ENCODE measurements around the gene NAV2.

Gene NAV2

GRCh38 chr11:19931771-19932369 is 219.2 kb downstream of the NAV2 start:
- no peak overlapping the region for H3K4me3 ChIP-seq (ENCODE audit: low read length)
- TF ChIP-seq, protein P1, sequence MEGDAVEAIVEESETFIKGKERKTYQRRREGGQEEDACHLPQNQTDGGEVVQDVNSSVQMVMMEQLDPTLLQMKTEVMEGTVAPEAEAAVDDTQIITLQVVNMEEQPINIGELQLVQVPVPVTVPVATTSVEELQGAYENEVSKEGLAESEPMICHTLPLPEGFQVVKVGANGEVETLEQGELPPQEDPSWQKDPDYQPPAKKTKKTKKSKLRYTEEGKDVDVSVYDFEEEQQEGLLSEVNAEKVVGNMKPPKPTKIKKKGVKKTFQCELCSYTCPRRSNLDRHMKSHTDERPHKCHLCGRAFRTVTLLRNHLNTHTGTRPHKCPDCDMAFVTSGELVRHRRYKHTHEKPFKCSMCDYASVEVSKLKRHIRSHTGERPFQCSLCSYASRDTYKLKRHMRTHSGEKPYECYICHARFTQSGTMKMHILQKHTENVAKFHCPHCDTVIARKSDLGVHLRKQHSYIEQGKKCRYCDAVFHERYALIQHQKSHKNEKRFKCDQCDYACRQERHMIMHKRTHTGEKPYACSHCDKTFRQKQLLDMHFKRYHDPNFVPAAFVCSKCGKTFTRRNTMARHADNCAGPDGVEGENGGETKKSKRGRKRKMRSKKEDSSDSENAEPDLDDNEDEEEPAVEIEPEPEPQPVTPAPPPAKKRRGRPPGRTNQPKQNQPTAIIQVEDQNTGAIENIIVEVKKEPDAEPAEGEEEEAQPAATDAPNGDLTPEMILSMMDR (conservative IDR thresholded peaks at IDR 0.05; ENCODE audit: low read depth, low read length) = no peak
- DNase-seq (ENCODE audit: low read depth) = no peak

DNA sequence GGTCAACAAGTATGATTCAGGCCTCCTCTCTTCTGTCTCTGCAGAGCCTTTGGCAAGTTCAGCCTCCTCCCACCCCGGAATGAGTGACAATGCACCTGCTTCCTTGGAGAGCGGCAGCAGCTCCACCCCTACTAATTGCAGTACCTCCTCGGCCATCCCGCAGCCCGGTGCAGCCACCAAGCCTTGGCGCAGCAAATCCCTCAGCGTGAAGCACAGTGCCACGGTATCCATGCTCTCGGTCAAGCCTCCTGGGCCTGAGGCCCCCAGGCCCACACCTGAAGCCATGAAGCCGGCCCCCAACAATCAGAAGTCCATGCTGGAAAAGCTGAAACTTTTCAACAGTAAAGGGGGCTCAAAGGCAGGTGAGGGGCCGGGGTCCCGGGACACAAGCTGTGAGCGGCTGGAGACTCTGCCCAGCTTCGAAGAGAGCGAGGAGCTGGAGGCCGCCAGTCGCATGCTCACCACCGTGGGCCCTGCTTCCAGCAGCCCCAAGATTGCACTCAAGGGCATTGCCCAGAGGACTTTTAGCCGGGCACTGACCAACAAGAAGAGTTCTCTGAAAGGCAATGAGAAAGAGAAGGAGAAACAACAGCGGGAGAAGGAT is 220.6 kb downstream of the NAV2 start:
- TF ChIP-seq, protein P1 (conservative IDR thresholded peaks at IDR 0.05; ENCODE audit: low read depth, low read length) = no peak
- DNase-seq (ENCODE audit: low read depth) = no peak
- H3K4me3 ChIP-seq (ENCODE audit: low read length) = no peak overlapping the region

DNA sequence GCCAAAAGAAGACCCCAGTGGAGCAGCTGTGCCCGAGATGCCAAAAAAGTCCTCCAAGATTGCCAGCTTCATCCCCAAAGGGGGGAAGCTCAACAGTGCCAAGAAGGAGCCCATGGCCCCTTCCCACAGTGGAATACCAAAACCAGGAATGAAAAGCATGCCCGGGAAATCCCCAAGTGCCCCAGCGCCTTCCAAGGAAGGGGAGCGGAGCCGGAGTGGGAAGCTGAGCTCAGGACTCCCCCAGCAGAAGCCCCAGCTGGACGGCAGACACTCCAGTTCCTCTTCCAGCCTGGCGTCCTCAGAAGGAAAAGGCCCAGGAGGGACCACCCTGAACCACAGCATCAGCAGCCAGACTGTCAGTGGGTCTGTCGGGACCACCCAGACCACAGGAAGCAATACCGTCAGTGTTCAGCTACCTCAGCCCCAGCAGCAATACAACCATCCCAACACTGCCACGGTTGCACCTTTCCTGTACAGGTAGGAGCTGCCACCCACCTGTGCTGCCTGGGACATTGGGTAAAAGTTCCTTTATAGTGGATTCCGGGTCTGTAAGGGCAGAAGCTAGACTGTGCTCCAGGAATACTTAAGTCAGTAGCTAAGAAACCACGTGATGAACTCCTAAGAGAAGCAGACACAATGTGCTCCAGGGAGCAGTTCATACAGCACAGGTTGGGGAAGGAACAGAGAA is 221.3 kb downstream of the NAV2 start:
- no peak overlapping the region for H3K4me3 ChIP-seq (ENCODE audit: low read length)
- TF ChIP-seq, protein P1 (conservative IDR thresholded peaks at IDR 0.05; ENCODE audit: low read depth, low read length) = no peak
- DNase-seq (ENCODE audit: low read depth) = no peak

DNA sequence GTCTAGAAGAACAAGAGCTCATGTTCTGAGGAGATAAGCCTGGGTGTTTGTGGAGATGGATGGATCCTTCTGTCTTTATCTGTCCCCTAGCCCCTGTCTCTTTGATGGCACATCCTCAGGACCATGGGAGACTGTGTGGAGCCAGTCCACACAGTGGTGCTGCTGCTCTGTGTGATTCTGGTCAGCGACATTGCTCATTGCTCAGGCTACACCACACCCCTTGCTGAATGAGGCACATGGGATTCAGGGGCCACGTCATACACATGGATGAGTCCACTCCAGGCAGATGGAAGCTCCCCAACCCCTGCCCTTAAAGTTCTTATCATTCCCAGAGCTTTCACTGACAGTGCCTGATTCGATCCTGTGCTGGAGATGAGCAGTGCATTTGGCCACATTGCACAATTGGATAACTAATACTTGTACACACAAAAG is 222.2 kb downstream of the NAV2 start:
- TF ChIP-seq, protein P1 (conservative IDR thresholded peaks at IDR 0.05; ENCODE audit: low read depth, low read length) = no peak
- DNase-seq (ENCODE audit: low read depth) = no peak
- no peak overlapping the region for H3K4me3 ChIP-seq (ENCODE audit: low read length)

GRCh38 chr11:19935507-19935906 is 222.9 kb downstream of the NAV2 start:
- H3K4me3 ChIP-seq (ENCODE audit: low read length) = no peak overlapping the region
- TF ChIP-seq, protein P1 (conservative IDR thresholded peaks at IDR 0.05; ENCODE audit: low read depth, low read length) = no peak
- DNase-seq (ENCODE audit: low read depth) = peak; percentile 91

DNA sequence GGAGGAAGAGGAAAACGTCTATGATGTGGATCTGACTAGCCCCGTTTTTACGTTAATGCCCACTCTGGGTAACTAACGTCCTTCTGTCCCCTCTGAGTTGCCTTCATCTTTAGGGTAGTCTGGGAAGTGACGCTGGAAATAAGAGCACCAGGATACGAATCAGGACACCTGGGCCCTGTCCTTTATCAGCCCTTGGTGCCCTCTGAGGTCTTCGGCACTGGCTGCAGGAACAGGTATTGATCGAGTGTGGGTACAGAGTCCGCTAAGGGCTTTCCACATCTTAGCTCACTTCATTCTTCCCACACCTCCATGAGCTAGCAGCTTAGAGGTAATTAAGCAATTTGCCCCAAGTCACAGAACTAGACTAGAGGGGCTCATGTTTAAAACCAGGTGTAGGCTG is 223.8 kb downstream of the NAV2 start:
- H3K4me3 ChIP-seq (ENCODE audit: low read length) = no peak overlapping the region
- DNase-seq (ENCODE audit: low read depth) = no peak
- TF ChIP-seq, protein P1 (conservative IDR thresholded peaks at IDR 0.05; ENCODE audit: low read depth, low read length) = no peak
